HUES6 (cell line): Measurements from ENCODE around the gene PARD6B.
A peak's percentile ranks its signal among the peaks of the same experiment; 100 is the strongest.
"Not testable (repeated sequence)": the region's sequence is repeated elsewhere in the genome, so short reads cannot be mapped to it uniquely, and the experiment has no call there.

Experiments used
- H3K27ac ChIP-seq: 2 replicates; pipeline ENCODE4 v1.7.0; 2013; ENCODE audit warnings: low read depth, mild to moderate bottlenecking, low read length, inconsistent platforms
- H3K27me3 ChIP-seq: 2 replicates; pipeline ENCODE4 v1.6.1; 2013; ENCODE audit warnings: low read length; ENCODE audit not compliant: control insufficient read depth, insufficient read depth
- H3K36me3 ChIP-seq: 2 replicates; pipeline ENCODE4 v1.6.1; 2013; ENCODE audit warnings: low read length; ENCODE audit not compliant: control insufficient read depth, insufficient read depth
- H3K4me1 ChIP-seq: 2 replicates; pipeline ENCODE4 v1.6.1; 2013; ENCODE audit warnings: low read length; ENCODE audit not compliant: control insufficient read depth, insufficient read depth
- H3K4me3 ChIP-seq: 2 replicates; pipeline ENCODE4 v1.5.1; 2013; ENCODE audit warnings: low read depth, low read length
- H3K9ac ChIP-seq: one replicate; pipeline ENCODE4 v1.6.1; 2013; ENCODE audit warnings: mild to moderate bottlenecking, low read length
- H3K9me3 ChIP-seq: 2 replicates; pipeline ENCODE4 v1.6.1; 2013; ENCODE audit warnings: low read depth, low read length; ENCODE audit not compliant: control insufficient read depth, insufficient read depth

The PARD6B gene

DNA sequence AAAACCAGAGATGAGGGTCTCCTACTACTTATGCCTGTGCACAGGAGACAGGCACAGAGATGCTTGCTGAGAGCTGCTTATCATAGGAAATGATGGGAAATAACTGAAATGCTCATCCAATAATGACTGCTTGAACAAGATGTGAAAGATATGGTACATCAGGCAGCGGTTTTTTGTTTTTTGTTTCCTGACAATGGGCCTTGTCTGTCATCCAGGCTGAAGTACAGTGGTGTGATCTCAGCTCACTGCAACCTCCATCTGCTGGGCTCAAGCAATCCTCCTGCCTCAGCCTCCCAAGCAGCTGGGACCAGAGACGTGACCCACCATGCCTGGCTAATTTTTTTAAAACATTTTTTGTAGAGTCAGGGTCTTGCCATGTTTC is 38.8 kb upstream of the PARD6B start:
- no peak overlapping the region for H3K27ac ChIP-seq
- H3K4me1 ChIP-seq: peaks cover 37% of the 10 kb centered on the region
- no peaks in the 10 kb centered on the region for H3K36me3 ChIP-seq
- H3K9me3 ChIP-seq: no peaks in the 10 kb centered on the region
- peak overlapping the region; percentile 61; the same call in 1 of the 2 replicates for H3K4me3 ChIP-seq
- H3K27me3 ChIP-seq: no peaks in the 10 kb centered on the region
- no peak overlapping the region for H3K9ac ChIP-seq

DNA sequence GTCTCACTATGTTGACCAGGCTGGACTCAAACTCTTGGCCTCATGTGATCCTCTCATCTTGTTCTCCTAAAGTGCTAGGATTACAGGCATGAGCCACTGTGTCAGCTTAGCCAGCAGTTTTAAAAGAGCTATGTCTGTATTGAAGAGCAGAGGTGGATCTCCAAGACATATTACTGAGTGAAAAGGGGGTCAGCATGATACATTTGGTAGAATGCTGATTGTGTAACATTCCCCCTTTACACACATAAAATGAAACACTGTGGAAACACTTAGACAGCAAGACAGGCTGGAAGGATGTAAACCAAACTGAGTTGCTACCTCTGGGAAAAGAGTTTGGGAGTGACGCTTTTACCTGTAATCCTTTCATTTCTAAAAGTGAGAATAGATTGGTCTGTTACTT is 38.4 kb upstream of the PARD6B start:
- Histone ChIP-seq H3K27me3 (no peaks in the 10 kb centered on the region), H3K4me3 (no peak overlapping the region), H3K9ac (no peak overlapping the region), H3K4me1 (peaks cover 37% of the 10 kb centered on the region), H3K9me3 (no peaks in the 10 kb centered on the region), H3K36me3 (no peaks in the 10 kb centered on the region), H3K27ac (no peak overlapping the region)

DNA sequence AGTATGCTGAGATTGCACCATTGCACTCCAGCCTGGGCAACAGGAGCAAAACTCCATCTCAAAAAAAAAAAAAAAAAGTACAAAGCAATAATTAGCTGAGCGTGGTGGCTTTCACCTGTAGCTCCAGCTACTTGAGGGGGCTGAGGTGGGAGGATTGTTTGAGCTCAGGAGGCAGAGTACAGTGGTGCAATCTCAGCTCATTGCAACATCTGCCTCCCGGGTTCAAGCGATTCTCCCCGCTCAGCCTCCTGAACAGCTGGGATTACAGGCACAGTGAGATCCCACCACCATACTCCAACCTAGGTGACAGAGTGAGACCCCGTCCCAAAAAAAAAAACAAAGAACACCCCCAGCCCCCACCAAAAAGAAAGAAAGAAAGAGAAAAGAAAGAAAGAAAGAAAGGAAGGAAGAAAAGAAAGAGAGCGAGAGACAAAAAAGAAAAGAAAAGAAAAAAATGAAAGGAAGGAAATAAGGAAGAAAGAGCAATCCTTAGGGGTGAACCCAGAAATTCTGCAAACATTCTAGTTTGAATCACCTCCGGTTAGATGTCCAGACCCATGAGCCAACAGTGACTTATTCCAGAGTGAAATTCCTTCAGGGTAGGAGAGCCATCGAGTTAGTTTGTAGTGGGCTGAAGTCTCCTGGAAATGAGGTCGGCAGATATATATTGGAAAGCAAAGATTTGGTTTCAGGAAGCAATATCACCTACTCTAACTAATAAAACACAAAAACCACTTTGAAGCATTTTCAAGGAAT is 36.8 kb upstream of the PARD6B start:
- H3K9ac ChIP-seq: no peak overlapping the region
- no peak overlapping the region for H3K27ac ChIP-seq
- H3K9me3 ChIP-seq: no peaks in the 10 kb centered on the region
- peaks cover 35% of the 10 kb centered on the region for H3K4me1 ChIP-seq
- H3K27me3 ChIP-seq: no peaks in the 10 kb centered on the region
- H3K4me3 ChIP-seq: no peak overlapping the region
- no peaks in the 10 kb centered on the region for H3K36me3 ChIP-seq

DNA sequence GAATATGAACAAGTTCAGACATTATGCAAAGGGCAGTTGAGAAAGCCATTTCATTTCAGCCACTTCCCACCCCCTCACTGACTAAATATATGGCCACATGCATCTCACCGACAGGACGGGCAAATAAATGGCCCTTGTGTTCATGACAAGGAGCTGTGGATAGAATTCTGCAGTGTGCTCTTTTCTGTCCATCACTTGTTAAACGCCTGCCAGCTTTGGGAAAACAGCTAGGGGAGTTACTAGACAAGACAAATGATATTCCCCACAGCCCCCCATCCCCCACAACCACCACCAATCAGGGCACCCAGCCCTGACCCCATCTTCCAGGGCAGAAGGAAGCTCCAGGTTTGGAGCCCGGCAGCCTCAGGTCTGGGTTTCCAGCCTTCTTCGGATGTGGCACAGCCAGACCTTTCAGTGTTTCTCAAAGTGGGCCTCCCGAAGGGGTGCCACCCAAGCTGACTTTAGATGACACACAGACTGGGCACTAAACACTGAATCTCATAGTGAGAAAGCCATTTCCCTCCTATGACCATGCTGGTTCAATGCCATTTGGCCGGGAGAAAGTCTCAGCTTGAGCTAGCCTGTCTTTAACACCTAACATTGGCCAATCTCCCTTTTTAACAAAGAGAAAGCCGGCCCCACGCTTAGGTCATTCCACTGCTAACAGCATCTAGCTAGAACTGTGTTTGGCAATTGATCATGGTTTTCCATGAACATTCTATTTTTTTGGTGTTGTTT is 36.1 kb upstream of the PARD6B start:
- H3K9ac ChIP-seq: no peak overlapping the region
- H3K4me1 ChIP-seq: peaks cover 27% of the 10 kb centered on the region
- H3K27ac ChIP-seq: no peak overlapping the region
- H3K9me3 ChIP-seq: no peaks in the 10 kb centered on the region
- H3K4me3 ChIP-seq: no peak overlapping the region
- no peaks in the 10 kb centered on the region for H3K36me3 ChIP-seq
- no peaks in the 10 kb centered on the region for H3K27me3 ChIP-seq

DNA sequence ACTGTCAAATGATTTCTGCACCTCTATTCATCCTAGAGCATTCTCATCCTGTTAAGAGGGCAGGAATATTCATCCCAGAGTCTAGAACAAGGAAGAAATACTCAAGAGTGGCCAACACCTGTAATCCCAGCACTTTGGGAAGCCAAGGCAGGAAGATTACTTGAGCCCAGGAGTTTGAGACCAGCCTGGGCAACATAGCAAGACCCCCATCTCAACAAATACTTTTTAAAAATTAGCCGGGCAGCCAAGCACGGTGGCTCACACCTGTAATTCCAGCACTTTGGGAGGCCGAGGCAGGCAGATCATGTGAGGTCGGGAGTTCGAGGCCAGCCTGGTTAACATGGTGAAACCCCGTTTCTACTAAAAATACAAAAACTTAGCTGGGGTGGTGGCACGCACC is 33.1 kb upstream of the PARD6B start:
- H3K4me3 ChIP-seq, H3K27ac ChIP-seq, H3K9ac ChIP-seq, H3K9me3 ChIP-seq, H3K36me3 ChIP-seq, H3K27me3 ChIP-seq: not testable (repeated sequence)
- H3K4me1 ChIP-seq: peaks cover 20% of the 10 kb centered on the region; the same call in 1 of the 2 replicates

DNA sequence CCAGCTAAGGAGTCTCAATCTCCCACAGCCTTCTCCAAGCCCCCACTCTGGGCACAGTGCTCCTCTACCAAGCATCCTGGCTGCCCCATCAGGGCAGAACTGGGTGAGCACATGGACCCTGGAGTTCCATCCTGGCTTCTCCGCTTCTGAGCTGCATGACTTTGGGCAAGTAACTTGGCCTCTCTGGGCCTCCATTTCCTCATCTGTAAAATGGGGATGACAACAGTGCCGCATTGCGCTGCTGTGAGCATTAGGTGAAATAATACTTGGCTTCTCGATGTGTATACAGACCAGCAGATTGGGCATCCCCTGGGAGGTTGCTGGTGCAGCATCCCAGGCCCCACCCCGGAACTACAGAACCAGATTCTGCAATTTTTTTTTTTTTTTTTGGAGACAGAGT is 31.7 kb upstream of the PARD6B start:
- no peak overlapping the region for H3K27ac ChIP-seq

DNA sequence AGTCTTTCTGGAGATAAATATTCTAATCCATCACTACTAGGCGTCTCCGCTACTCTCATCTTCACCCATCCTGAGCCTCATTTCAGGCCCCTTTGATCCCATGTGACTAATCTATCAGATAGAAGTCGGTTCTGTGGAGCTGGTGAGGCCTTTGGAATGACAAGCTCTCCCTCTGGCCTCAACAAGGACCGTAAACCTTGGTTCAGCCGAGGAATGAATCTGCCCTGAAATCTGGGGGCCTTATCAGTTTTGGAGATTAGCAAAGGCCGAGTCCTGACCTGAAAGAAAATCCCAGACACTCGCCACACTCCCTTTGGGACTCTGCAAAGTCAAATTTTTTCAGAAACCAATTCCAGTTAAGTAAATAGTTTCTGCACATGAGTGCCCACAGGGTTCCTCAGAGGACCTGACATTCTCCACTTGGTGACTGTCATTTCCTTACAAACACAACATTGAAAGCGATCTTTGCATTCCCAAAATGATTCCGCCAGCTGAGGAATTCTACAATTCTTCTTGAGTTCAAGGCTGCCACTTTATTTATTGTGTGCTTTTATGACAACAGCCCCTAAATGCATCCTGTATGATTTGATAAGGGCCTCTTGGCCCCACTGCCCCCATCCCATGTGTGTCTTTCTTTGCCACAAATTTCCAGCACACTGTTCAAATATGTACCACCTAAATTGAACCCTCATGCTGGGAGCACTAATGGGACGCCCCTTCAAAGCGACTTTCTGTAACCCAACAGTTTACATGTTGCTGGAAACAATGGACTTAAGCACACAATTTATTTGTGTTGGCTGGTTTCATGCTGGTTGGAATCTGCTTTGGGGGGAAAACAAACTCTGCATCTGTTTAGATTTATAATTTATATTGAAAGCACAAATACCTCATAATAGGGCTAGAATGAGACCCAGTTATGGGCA is 30.1 kb upstream of the PARD6B start:
- Histone ChIP-seq H3K4me3 (no peak overlapping the region), H3K27ac (no peak overlapping the region), H3K9me3 (no peaks in the 10 kb centered on the region), H3K4me1 (peaks cover 17% of the 10 kb centered on the region), H3K36me3 (no peaks in the 10 kb centered on the region), H3K9ac (no peak overlapping the region), H3K27me3 (no peaks in the 10 kb centered on the region)

More for the DNA sequence above, 31.7 kb upstream of the PARD6B start:
- no peaks in the 10 kb centered on the region for H3K27me3 ChIP-seq
- no peaks in the 10 kb centered on the region for H3K9me3 ChIP-seq
- H3K4me1 ChIP-seq: peaks cover 23% of the 10 kb centered on the region
- H3K9ac ChIP-seq: no peak overlapping the region
- H3K4me3 ChIP-seq: no peak overlapping the region
- H3K36me3 ChIP-seq: no peaks in the 10 kb centered on the region

DNA sequence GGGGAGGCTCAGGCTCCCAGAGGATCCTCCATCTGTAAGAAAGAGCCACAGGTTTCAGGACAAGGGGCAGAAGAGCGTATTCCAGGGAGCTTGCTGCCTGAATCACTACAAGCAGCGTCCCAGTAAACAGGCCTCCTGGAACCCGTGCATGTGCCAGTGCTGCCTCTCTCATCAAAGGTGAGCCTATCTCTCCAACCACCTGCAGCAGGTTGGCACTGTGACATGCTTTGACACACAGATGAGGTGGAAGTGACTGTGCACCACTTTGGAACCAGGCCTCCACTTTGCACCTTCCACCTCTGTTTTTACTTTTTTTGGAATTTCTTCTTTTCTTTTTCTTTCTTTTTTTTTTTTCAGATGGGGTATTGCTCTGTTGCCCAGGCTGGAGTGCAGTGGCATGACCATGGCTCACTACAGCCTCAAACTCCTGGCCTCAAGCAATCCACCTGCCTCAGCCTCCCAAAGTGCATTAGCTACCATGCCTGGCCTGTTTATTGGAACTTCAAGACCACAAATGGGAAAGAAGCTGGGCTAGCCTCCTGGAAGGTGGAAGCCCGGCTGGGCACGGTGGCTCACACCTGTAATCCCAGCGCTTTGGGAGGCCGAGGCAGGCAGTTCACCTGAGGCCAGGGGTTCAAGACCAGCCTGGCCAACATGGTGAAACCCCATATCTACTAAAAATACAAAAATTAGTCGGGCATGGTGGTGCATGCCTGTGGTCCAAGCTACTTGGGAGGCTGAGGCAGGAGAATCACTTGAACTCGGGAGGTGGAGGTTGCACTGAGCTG is 27.5 kb upstream of the PARD6B start:
- not testable (repeated sequence) for H3K4me3 ChIP-seq, H3K27ac ChIP-seq, H3K36me3 ChIP-seq, H3K9ac ChIP-seq, H3K27me3 ChIP-seq, H3K9me3 ChIP-seq
- H3K4me1 ChIP-seq: peaks cover 17% of the 10 kb centered on the region

DNA sequence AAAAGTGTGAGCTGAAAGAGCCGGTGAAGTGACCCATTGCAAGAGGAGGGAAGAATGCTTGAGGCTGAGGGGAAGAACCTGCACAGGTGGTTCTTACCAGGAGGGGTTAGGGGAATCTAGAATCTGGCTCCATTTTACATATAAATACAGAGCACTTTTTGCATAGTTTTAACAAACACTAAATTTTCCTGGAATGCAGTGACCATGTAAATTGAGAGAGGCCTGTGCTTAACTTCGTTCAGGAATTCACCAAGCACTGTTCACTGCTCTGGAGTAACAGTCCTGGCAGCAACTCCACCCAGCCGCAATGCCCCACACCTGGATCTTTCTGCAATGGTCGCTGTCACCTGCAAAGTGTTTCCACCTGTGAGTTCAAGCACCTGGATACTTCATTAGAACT is 26.9 kb upstream of the PARD6B start:
- no peaks in the 10 kb centered on the region for H3K36me3 ChIP-seq
- H3K9ac ChIP-seq: no peak overlapping the region
- no peak overlapping the region for H3K27ac ChIP-seq
- no peaks in the 10 kb centered on the region for H3K9me3 ChIP-seq
- peaks cover 17% of the 10 kb centered on the region for H3K4me1 ChIP-seq
- no peak overlapping the region for H3K4me3 ChIP-seq
- H3K27me3 ChIP-seq: no peaks in the 10 kb centered on the region

DNA sequence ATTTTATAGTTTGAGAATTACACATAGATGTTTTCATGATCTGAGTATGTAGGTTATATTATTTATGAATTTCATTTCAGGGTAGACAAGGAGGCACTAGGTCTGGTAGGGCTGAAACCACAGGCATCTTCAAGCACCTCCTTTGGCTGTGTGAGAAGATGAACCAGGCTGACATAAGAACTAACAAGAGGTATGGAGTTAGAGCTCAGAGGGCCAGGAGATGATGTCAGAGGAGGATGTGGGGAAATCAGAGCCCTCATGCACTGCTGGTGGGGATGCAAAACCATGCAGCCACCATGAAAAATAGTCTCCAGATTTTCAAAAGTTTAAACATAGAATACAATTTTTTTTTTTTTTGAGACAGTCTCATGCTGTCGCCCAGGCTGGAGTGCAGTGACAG is 26.4 kb upstream of the PARD6B start:
- no peaks in the 10 kb centered on the region for H3K36me3 ChIP-seq
- H3K9ac ChIP-seq: no peak overlapping the region
- no peak overlapping the region for H3K4me3 ChIP-seq
- H3K27ac ChIP-seq: no peak overlapping the region
- no peaks in the 10 kb centered on the region for H3K9me3 ChIP-seq
- no peaks in the 10 kb centered on the region for H3K27me3 ChIP-seq
- H3K4me1 ChIP-seq: peaks cover 17% of the 10 kb centered on the region
